HUES6 (cell line): Measurements from ENCODE around the gene TMEM33.

Source experiments
- H3K27ac ChIP-seq: 2 replicates; pipeline ENCODE4 v1.7.0; 2013; ENCODE audit warnings: low read depth, mild to moderate bottlenecking, low read length, inconsistent platforms
- H3K27me3 ChIP-seq: 2 replicates; pipeline ENCODE4 v1.6.1; 2013; ENCODE audit warnings: low read length; ENCODE audit not compliant: control insufficient read depth, insufficient read depth
- H3K36me3 ChIP-seq: 2 replicates; pipeline ENCODE4 v1.6.1; 2013; ENCODE audit warnings: low read length; ENCODE audit not compliant: control insufficient read depth, insufficient read depth
- H3K4me1 ChIP-seq: 2 replicates; pipeline ENCODE4 v1.6.1; 2013; ENCODE audit warnings: low read length; ENCODE audit not compliant: control insufficient read depth, insufficient read depth
- H3K4me3 ChIP-seq: 2 replicates; pipeline ENCODE4 v1.5.1; 2013; ENCODE audit warnings: low read depth, low read length
- H3K9ac ChIP-seq: one replicate; pipeline ENCODE4 v1.6.1; 2013; ENCODE audit warnings: mild to moderate bottlenecking, low read length
- H3K9me3 ChIP-seq: 2 replicates; pipeline ENCODE4 v1.6.1; 2013; ENCODE audit warnings: low read depth, low read length; ENCODE audit not compliant: control insufficient read depth, insufficient read depth

The TMEM33 gene

GRCh38 chr4:41977709-41978108, 42.5 kb downstream of the TMEM33 start:
- H3K27ac ChIP-seq, result no peak overlapping the region
- no peaks in the 10 kb centered on the region for H3K9me3 ChIP-seq
- H3K4me1 ChIP-seq, result peaks cover 13% of the 10 kb centered on the region
- H3K4me3 ChIP-seq, result no peak overlapping the region
- H3K27me3 ChIP-seq, result no peaks in the 10 kb centered on the region
- no peaks in the 10 kb centered on the region for H3K36me3 ChIP-seq
- no peak overlapping the region for H3K9ac ChIP-seq

DNA sequence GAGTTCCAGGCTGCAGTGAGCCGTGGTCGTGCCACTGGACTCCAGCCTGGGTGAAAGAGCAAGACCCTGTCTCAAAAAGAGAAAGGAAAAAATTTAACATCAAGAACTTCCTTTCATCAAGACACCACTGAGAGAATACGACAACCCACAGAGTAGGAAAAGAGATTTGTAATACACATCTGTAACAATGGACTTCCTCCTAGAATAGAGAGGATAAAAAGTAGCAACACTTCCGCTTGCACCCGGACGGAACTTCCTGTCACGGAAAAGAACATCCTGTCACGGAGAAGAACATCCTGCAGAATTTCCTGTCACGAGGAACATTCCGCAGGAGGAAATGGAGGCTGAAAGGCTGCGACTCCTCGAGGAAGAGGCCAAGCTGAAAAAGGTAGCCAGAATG, 46.2 kb downstream of the TMEM33 start, which contains the start of gene DCAF4L1:
DCAF4L1 (plus strand) TSS at position 301 of the 400 bp plus-strand sequence; CDS start at position 338, 37 bp downstream.
- H3K4me3 ChIP-seq, result no peak within 1 kb of the TSS
- H3K9me3 ChIP-seq, result no peaks in the 10 kb centered on the region
- H3K36me3 ChIP-seq, result no peaks in the 10 kb centered on the region
- no peaks in the 10 kb centered on the region for H3K27me3 ChIP-seq
- H3K4me1 ChIP-seq, result peaks cover 37% of the 10 kb centered on the region
- no peak within 1 kb of the TSS for H3K9ac ChIP-seq
- H3K27ac ChIP-seq, result no peak within 1 kb of the TSS

DNA sequence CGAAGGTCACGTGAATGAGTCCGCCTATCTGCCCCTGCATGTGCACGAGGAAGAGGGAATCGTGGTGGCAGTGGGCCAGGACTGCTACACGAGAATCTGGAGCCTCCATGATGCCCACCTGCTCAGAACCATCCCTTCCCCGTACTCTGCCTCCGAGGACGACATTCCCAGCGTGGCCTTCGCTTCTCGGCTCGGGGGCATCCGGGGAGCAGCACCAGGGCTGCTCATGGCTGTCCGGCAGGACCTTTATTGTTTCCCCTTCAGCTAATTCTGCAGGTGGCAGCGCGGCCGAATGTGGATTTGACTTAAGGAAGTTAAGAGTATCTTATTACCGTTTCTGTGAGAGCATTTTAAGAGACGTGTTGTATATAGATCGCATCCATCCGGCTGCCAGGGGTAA, 47.5 kb downstream of the TMEM33 start:
- Histone ChIP-seq H3K36me3 (no peaks in the 10 kb centered on the region), H3K9ac (no peak overlapping the region), H3K9me3 (no peaks in the 10 kb centered on the region), H3K27me3 (no peaks in the 10 kb centered on the region), H3K4me3 (no peak overlapping the region), H3K27ac (no peak overlapping the region), H3K4me1 (peaks cover 32% of the 10 kb centered on the region)

- Histone ChIP-seq H3K36me3 (no peaks in the 10 kb centered on the region), H3K9me3 (no peaks in the 10 kb centered on the region), H3K27ac (peak overlapping the region; percentile 25), H3K9ac (no peak overlapping the region), H3K4me1 (peaks cover 27% of the 10 kb centered on the region), H3K27me3 (no peaks in the 10 kb centered on the region), H3K4me3 (peak overlapping the region; percentile 26)
These were observed 49.9 kb downstream of the TMEM33 start for GRCh38 chr4:41985151-41985550.

DNA sequence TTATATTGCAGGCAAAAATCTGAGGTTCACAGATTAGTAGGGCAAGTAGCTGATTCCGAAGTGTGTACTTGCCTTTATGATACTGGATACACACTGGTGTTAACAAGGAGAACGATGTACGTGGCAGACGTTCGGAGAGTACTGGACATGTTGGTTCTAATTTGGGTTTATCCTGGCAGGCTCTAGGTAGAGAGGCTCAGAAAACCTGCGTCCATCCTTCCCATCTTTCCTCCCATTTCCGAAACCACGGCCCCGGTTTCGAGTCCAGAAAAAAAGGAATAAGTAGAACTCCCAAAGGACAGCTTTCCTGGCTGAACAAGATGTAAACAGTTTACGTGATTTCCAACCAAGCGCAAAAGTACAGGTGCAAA, 54.8 kb downstream of the TMEM33 start:
- Histone ChIP-seq H3K9ac (peak overlapping the region; percentile 87), H3K4me3 (peak overlapping the region; percentile 87), H3K9me3 (no peaks in the 10 kb centered on the region), H3K27me3 (no peaks in the 10 kb centered on the region), H3K27ac (no peak overlapping the region), H3K36me3 (no peaks in the 10 kb centered on the region), H3K4me1 (peaks cover 12% of the 10 kb centered on the region)

- H3K27ac ChIP-seq, result peak within 1 kb of the TSS; percentile 72
- peak within 1 kb of the TSS; percentile 87 for H3K4me3 ChIP-seq
- no peaks in the 10 kb centered on the region for H3K9me3 ChIP-seq
- no peaks in the 10 kb centered on the region for H3K27me3 ChIP-seq
- no peaks in the 10 kb centered on the region for H3K36me3 ChIP-seq
- peaks cover 6% of the 10 kb centered on the region for H3K4me1 ChIP-seq
- H3K9ac ChIP-seq, result peak within 1 kb of the TSS; percentile 87
These were observed 55.3 kb downstream of the TMEM33 start, which contains the start of gene SLC30A9 for GRCh38 chr4:41990365-41991111. TSS of gene SLC30A9 (plus strand) at chr4:41990530. CDS start at chr4:41990652, 122 bp downstream.

DNA sequence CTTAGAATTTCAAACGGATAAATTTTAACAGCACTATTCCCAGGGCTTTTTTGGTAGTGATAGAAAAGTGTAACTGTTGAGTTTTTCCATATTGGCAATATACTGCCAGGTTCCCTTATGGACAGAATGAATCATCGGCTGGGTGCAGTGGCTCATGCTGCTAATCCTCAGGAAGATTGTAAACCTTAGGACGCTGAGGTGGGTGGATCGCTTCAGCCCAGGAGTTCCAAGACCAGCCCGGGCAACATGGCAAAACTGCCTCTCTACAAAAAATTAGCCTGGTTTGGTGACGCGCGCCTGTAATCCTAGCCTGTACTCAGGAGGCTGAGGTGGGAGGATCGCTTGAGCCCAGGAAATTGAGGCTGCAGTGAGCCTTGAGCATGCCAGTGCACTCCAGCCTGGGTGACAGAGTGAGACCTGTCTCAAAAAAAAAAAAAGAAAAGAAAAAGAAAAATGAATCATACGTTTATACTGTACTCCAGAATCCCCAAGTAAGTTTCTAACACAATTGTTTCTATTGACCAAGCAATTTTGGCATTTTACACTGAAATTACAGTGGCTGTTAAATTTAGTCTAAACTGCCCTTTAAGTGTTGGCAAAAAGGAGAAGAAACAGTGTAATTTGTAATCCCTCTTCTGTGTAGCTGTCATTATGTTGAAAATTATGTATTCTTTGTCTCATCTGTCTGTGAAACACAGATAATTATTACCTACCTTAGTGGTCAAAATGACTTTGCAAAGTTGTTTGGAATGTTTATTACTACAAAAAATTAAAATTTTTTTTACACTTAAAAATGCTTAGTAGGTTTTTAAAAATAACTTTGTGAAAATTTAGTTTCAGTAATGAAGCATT, 56.9 kb downstream of the TMEM33 start:
- no peaks in the 10 kb centered on the region for H3K36me3 ChIP-seq
- no peaks in the 10 kb centered on the region; the same call in 1 of the 2 replicates for H3K4me1 ChIP-seq
- no peak overlapping the region for H3K27ac ChIP-seq
- H3K4me3 ChIP-seq, result peak overlapping the region; percentile 87
- no peak overlapping the region for H3K9ac ChIP-seq
- no peaks in the 10 kb centered on the region for H3K9me3 ChIP-seq
- H3K27me3 ChIP-seq, result no peaks in the 10 kb centered on the region

DNA sequence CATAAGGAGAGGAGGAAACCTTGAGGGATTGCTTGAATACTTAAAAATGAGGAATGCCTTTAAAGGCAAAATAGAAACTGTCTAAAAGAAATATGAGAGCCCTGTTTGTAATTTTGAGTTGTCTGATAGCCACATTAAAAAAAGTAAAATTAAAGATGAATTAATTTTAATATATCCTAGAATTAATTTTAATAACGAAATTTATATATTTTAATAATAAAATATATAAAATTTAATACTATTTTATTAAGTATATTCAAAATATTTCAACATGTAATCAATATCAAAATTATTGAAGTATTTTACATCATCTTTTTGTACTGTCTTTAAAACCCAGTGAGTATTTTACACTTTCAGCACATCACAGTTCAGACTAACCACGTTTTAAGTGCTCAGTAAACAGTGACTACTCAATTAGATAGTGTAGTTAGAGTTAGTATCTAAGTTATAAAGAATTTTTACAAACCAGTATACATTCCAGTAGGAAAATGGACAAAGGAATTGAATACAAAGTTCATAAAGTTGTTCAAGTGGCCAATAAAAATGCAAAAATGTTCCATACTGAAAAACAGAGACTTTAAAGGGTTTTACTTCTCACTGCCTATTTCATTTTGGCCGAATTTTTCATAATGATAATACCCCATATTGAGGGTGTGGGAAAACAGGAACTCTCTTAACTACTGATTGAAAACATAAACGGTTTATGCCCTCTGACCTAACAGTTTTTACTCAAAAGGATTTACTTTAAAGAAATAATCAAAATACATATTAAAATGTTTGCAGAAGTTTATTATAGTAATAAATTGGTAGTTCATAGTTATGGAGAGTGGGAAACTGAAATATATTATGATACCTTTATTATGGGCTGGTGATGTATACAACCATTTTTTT, 58.0 kb downstream of the TMEM33 start:
- Histone ChIP-seq H3K9me3 (no peaks in the 10 kb centered on the region), H3K4me1 (no peaks in the 10 kb centered on the region; the same call in 1 of the 2 replicates), H3K4me3 (no peak overlapping the region), H3K27me3 (no peaks in the 10 kb centered on the region), H3K9ac (no peak overlapping the region), H3K27ac (no peak overlapping the region), H3K36me3 (no peaks in the 10 kb centered on the region)

GRCh38 chr4:41994461-41994985, 59.3 kb downstream of the TMEM33 start:
- Histone ChIP-seq H3K4me3 (no peak overlapping the region), H3K9ac (no peak overlapping the region), H3K27ac (no peak overlapping the region), H3K36me3 (0 out of 2 replicates have a peak, but pooled peaks cover 2% of the 10 kb centered on the region), H3K4me1 (no peaks in the 10 kb centered on the region), H3K27me3 (no peaks in the 10 kb centered on the region), H3K9me3 (no peaks in the 10 kb centered on the region)

GRCh38 chr4:41998019-41998418, 62.8 kb downstream of the TMEM33 start:
- Histone ChIP-seq H3K27ac (no peak overlapping the region), H3K4me3 (no peak overlapping the region), H3K9me3 (no peaks in the 10 kb centered on the region), H3K4me1 (no peaks in the 10 kb centered on the region), H3K9ac (no peak overlapping the region), H3K36me3 (peaks cover 11% of the 10 kb centered on the region), H3K27me3 (no peaks in the 10 kb centered on the region)
